Stimulated activated CD8-positive, alpha-beta memory T cell treated with anti-CD3 and anti-CD28 coated beads, Interleukin-7, amount 100 ng/mL, for 1 hour (primary cell): Measurements from ENCODE around the gene LIPC.

Source experiments
- DNase-seq, 2 donors: peaks; one replicate each; pipeline ENCODE4 v3.0.0-alpha.2; 2020; ENCODE audit warnings: low read depth in 2 of 2

Gene LIPC

DNA sequence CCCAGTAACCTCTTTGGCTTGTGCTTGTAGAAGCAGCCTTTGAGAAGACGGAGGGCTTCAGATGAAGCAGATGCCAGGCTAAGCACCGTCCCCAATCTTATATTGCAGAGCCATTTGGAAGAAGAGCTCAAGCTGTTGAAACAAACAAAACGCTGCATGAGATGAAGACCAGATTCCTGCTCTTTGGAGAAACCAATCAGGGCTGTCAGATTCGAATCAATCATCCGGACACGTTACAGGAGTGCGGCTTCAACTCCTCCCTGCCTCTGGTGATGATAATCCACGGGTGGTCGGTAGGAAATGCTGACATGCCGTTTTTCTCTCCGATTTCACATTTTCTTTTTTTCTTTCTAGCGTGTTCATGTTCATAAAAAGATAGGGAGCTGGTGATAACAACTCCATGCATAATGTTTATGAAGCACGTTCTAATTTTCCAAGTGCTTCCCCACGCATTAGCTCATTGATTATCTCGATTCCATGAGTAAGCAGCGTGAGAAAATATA, 106.5 kb downstream of the LIPC start:
- no peak for DNase-seq

- no peak for DNase-seq
Measured at GRCh38 chr15:58538901-58539300, 107.1 kb downstream of the LIPC start.

DNA sequence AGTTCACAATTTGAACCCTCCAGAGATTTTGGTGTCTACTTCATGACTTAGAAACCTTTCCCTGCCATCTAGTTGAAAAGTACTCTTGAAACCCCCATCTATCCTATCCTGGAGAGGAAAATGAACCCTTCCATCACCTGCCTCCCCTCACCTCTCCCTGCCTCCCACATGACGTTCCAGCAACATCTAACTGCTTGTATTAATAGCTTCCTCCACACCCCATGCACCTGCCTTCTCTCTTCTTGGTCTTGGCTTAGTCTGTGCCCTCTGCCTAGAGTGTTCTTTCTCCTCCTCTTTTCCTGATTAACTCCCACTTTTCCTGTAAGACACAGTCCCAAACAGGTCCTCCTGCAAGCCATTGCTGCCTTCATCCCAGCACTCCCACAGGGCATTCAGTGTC, 107.8 kb downstream of the LIPC start:
- no peak for DNase-seq

GRCh38 chr15:58541410-58542087, 109.8 kb downstream of the LIPC start:
- no peak for DNase-seq

DNA sequence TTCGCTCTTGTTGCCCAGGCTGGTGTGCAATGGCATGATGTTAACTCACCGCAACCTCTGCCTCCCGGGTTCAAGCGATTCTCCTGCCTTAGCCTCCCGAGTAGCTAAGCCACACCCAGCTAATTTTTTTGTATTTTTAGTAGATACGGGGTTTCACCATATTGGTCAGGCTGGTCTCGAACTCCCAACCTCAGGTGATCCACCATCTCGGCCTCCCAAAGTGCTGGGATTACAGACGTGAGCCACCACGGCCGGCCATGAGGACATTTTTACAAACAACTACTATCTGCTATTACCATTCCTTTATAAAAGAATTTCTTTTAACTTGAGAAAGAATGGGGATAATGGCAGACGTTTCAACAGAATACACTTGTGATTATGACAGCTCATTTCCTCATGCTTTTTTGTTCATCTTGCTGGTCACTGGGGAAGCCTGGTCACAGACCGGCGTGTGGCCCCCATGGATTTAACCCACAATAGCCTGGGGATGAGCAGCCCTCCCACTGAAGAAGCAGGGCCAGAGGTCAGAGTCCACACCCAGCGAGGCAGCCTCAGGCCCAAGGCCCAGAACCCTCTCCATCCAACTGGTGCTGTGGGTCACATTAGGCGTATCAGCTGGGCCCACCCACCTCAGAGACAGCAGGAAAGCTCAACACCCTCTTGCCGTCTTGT, 112.0 kb downstream of the LIPC start:
- DNase-seq, result no peak

- DNase-seq, result no peak
Measured at GRCh38 chr15:58544756-58545155, 113.0 kb downstream of the LIPC start.

- DNase-seq, result no peak
Measured at GRCh38 chr15:58545307-58546065, 113.7 kb downstream of the LIPC start.

GRCh38 chr15:58546066-58546591, 114.3 kb downstream of the LIPC start:
- DNase-seq, result no peak

DNA sequence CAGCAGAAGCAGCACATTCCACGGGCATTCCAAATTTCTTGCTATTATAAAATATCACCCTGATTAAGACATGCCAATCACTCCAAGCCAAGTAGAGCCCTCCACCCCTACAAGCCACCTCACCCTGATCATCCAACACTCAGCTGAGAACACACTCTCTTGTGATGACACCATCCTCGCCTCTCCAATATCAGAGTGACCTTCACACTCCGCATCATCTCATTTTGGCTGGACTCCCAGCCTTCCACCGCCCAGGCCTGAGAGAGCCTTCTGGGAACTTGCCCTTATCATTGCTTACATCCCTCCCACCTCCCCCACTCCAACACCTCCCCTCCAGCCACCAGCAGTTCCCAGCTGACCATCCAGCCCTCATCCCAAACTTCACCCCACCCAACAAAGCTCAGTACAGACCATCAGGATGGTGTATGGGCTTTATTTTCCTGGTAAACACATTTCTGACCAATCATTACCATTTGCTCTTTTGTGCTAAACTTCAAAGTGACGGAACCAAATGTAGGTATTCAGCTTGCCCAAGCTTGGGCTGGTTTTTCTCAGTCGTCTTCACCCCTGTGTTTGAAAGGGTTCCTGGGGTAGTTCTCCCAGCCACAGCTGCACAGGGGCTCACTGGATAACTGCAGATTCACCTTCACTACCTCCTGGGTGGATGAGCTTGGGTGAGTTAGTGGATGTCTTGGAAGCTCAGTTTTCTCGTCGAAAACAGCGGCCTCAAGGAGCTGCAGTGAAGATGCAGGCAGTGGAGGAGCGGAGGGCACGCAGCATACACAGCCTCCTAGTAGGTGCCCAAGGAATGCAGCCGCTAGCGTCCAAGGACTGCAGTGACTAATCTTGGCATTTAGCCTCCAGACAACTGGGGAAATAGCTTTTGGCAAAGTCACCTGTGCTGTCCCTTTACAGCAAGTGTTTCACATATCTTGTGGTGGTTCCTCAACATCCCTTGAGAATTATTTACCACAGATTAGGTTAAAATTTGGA, 115.1 kb downstream of the LIPC start:
- DNase-seq, result no peak

- no peak for DNase-seq
Measured at GRCh38 chr15:58547628-58548307, 116.0 kb downstream of the LIPC start.

- no peak for DNase-seq
Measured at GRCh38 chr15:58548308-58549012, 116.7 kb downstream of the LIPC start.

GRCh38 chr15:58549013-58549784, 117.4 kb downstream of the LIPC start:
- no peak for DNase-seq

- no peak for DNase-seq
Measured at GRCh38 chr15:58549785-58550074, 117.9 kb downstream of the LIPC start.

- no peak for DNase-seq
Measured at GRCh38 chr15:58551084-58551763, 119.4 kb downstream of the LIPC start.

DNA sequence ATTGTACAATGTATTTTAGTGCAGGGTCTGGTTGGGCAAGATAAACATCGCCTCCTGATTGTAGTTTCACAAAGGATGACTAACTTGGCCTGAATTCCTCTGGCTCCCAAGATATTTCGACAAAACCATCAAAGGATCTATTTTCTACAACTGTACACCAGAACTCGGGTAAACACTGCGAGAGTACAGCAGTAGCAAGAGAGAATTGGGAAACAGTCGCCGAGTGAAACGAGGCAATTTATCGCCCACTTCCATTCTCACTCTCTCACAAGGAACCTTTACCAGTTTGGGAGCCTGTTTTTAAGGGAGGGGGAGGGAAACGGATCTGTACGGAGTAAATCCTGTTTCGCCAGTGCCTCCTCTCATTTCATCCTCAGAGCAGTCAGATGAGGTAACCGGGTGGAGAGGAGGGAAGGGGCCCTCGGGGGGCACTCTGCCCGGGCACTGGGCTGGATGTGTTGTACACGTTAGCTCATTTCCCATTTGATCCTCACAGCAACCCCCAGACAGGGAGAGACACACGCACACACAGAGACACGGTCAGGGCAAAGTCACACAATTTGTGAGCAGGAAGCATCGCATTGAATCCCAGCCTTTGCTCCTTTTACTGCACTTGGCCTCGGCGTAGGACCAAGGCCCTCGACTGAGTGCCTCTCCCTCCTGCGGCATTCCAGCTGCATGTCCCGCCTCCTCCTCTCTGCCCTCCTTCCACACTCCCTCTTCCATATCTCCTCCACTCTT, 120.1 kb downstream of the LIPC start:
- no peak for DNase-seq

- no peak for DNase-seq
Measured at GRCh38 chr15:58552505-58553364, 120.9 kb downstream of the LIPC start.

DNA sequence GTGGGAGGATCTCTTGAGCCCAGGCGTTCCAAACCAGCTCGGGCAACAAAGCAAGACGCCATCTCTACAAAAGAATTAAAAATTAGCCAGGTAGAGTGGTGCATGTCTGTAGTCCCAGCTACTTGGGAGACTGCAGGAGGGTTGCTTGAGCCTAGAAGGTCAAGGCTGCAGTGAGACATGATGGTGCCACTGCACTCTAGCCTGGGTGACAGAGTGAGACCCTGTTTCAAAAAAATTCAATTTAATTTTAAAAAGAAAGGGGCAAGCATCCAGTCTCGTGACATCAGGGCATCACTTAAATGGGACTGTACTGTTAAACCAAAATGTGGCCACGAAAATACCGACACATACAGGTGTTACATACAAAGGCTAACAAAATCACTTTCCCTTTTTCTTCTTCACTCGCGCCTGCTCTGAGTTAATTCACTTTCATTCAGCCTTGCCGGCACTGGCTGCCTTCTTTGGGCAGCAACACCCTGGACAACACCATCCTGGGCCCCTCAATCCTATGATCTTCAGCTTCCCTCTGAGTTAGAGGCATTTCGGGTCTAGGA, 121.7 kb downstream of the LIPC start:
- DNase-seq, result no peak
